GM19239 (cell line): ENCODE measurements around the gene PDLIM1.
A peak's percentile ranks its signal among the peaks of the same experiment; 100 is the strongest.

Source experiments
- DNase-seq: peaks from one replicate; pipeline ENCODE4 v3.0.0; 2011; ENCODE audit warnings: low spot score; ENCODE audit not compliant: insufficient read length
- FAIRE-seq: peaks from 2 replicates; lab custom pipeline; 2011; peaks lifted over from hg19 to GRCh38; lab: Jason Lieb, UNC

The PDLIM1 gene

GRCh38 chr10:95291365-95292039 is 699 bp upstream of the PDLIM1 start:
- DNase-seq (no peak), FAIRE-seq (peak; percentile 87)

GRCh38 chr10:95289921-95290421 is 832 bp downstream of the PDLIM1 start:
- no peak for DNase-seq
- peak; percentile 60 for FAIRE-seq

DNA sequence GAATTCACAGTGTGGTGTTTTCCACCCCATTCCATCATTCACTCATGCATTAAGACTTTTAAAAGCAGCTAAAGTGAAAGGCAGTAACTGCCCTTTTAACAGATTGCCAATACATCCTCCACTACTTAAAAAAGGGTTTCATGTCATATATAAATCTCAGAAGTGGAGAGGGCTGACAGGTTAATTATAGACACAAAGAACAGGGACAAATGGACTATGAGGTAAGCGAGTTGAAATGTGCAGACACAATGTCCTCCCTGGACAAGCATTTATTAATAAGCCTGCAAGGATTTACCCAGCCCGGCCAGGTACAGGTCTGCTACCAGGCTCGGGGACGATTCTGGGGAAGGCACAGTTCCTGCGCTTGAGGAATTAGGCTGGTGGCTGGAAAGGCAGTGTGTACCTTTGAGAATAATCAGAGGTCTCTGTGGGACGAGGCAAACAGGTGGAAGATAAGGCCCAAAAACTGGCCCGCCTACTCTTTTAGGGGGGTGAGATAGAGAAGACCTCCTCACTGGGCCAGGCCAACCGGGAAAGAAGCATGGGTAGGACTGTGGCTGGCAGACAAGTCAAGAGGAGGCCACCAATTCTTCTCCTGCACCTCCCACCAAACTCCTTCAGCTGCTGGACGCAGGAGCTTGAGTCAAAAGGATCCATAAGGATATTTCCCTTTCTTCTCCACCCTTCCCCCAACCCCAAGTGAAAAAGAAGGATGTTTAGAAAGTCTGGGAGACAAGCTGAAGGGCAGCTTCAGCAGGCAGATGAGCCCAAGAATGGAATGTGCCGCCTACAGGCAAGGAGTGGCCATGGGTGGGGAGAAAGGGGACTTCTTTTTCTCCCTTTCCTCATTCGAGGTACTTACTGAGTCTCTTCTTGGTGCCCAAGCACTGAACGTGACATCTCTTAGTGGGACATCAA is 1.5 kb downstream of the PDLIM1 start:
- no peak for DNase-seq
- peak; percentile 61 for FAIRE-seq

GRCh38 chr10:95288303-95288702 is 2.5 kb downstream of the PDLIM1 start:
- FAIRE-seq: peak; percentile 4
- no peak for DNase-seq

- no peak for FAIRE-seq
Measured at GRCh38 chr10:95287281-95287680, 3.5 kb downstream of the PDLIM1 start.

GRCh38 chr10:95286707-95287106 is 4.1 kb downstream of the PDLIM1 start:
- DNase-seq: no peak
- FAIRE-seq: no peak

More at GRCh38 chr10:95287281-95287680, 3.5 kb downstream of the PDLIM1 start:
- DNase-seq: no peak

DNA sequence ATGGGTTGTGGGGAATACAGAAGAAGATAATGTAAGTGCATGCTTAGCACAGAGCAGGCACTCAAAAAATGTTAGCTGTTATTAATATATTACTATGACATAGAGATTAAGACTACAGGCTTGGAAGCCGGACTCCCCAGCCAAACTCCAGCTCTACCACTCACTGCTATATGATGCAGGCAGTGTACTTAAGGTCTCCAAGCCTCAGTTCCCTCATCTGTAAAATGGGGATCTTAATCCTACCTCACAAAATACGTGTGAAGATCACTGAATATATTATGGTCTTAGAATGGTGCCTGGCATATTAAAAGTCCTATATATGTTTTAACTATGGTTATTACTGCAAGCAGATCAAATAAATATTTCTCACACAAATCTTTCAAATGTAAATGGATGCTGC is 5.2 kb downstream of the PDLIM1 start:
- FAIRE-seq (no peak), DNase-seq (no peak)

- peak; percentile 48 for FAIRE-seq
Measured at GRCh38 chr10:95284807-95285206, 6.0 kb downstream of the PDLIM1 start.

DNA sequence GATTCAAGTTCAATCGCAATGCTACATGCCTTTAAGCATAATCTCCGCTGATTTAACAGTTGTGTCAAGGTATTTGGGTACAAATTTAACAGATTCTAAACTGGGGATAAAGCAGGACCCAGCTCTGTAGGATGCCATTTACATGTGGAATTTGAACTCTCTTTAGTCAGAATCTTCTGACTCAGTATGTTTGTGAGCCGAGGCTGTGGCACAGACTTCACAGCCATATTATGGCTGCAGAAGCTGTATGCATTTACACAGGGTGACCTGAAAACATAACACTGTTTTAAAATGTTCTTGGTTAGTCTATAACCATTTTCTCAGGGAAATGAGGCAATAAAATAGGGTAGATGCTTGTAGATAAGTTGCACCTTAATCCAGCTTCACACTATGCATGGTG is 8.7 kb downstream of the PDLIM1 start:
- no peak for DNase-seq
- no peak for FAIRE-seq

More at GRCh38 chr10:95284807-95285206, 6.0 kb downstream of the PDLIM1 start:
- no peak for DNase-seq

DNA sequence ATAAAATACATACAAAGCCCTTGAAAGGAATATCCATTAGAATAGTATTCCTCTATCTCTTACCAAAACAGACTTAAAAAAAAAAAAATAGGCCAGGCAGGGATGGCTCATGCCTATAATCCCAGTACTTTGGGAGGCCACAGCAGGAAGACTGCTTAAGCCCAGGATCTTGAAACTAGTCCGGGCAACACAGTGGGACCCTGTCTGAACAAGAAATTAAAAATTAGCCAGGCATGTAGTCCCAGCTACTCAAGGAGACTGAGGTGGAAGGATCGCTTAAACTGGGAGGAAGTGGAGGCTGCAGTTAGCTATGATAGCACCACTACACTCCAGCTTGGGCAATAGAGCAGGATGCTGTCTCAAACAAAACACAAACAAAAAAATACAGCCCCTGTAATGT is 9.6 kb downstream of the PDLIM1 start:
- FAIRE-seq: no peak
- DNase-seq: no peak

GRCh38 chr10:95280637-95281036 is 10.2 kb downstream of the PDLIM1 start:
- no peak for FAIRE-seq
- DNase-seq: no peak

GRCh38 chr10:95279042-95279820 is 11.6 kb downstream of the PDLIM1 start:
- DNase-seq (no peak), FAIRE-seq (peak; percentile 71)

- no peak for DNase-seq
- no peak for FAIRE-seq
Measured at GRCh38 chr10:95278061-95278988, 12.5 kb downstream of the PDLIM1 start.

DNA sequence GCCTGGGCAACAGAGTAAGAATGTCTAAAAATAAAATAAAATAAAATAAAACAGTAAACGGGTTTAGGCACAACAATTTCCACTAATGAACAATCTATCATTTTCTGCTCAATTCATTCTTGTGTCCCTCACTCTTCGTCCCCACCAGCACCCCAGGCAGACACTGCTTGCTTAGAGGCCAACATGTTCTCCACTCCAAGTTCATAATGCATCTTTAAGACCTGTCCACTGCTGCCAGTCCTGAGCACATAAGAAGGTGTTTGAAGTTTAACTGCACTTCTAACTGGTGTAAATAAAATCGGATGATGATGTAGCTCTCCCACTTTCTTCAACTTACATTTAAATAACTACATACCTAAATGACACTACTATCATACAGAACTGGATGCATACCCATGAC is 13.2 kb downstream of the PDLIM1 start:
- FAIRE-seq: no peak
- no peak for DNase-seq

GRCh38 chr10:95277201-95277570 is 13.6 kb downstream of the PDLIM1 start:
- DNase-seq: no peak
- FAIRE-seq: no peak

- no peak for DNase-seq
- no peak for FAIRE-seq
Measured at GRCh38 chr10:95276367-95277200, 14.2 kb downstream of the PDLIM1 start.

DNA sequence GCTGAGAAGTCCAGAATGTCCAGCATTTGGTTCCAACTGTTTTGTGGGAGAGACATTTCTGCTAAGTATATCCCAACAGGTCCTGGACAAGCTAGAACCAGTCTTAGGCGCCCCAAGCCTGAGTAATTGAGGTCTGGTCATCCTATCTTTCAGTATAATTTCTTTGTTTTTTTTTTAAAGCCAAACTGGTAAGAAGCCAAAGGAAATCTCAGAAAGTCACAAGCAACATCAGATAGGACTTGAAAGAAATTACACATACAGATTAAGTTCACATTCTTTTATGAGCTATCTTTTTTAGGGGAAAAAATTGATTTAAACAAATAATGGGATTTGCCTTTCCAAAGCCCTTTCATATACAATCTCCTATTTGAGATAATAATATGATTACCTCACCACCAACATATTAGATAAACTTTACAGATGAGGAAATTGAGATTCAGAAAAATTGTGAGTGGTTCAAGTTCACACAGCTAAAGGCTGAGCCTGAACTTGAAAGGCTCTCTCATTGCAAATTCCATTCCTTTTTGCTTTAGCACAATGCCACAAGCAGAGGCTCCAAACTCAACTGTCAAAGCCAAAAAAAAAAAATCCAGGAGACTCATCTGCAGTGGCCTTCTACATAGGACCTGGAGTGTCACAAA is 15.0 kb downstream of the PDLIM1 start:
- FAIRE-seq (no peak), DNase-seq (no peak)
